Fibroblast of upper back skin (primary cell): ENCODE measurements around the gene WFIKKN1.

Experiments
- DNase-seq: peaks from one replicate; pipeline ENCODE4 v3.0.0-alpha.2; 2013

Gene WFIKKN1

GRCh38 chr16:625117-625976 is 5.4 kb upstream of the WFIKKN1 start:
- no peak for DNase-seq

- no peak for DNase-seq
Observed at GRCh38 chr16:625977-626765, 4.6 kb upstream of the WFIKKN1 start.

GRCh38 chr16:626787-627453 is 3.9 kb upstream of the WFIKKN1 start:
- peak; percentile 92 for DNase-seq

- DNase-seq: no peak
Observed at GRCh38 chr16:627454-628239, 3.1 kb upstream of the WFIKKN1 start.

GRCh38 chr16:628321-629061 is 2.3 kb upstream of the WFIKKN1 start:
- no peak for DNase-seq

GRCh38 chr16:629185-629832 is 1.5 kb upstream of the WFIKKN1 start:
- no peak for DNase-seq

GRCh38 chr16:629833-630248 is 944 bp upstream of the WFIKKN1 start:
- no peak for DNase-seq

GRCh38 chr16:630249-630814 is 453 bp upstream of the WFIKKN1 start:
- DNase-seq: no peak

- no peak for DNase-seq
Observed at GRCh38 chr16:631808-632358, 1.1 kb downstream of the WFIKKN1 start.

GRCh38 chr16:632486-633335 is 1.9 kb downstream of the WFIKKN1 start:
- DNase-seq: no peak

- no peak for DNase-seq
Observed at GRCh38 chr16:633336-634050, 2.7 kb downstream of the WFIKKN1 start.

GRCh38 chr16:634051-634670 is 3.4 kb downstream of the WFIKKN1 start:
- no peak for DNase-seq

- no peak for DNase-seq
Observed at GRCh38 chr16:634996-635395, 4.2 kb downstream of the WFIKKN1 start.

- no peak for DNase-seq
Observed at GRCh38 chr16:635573-636205, 4.9 kb downstream of the WFIKKN1 start.

- peak; percentile 94 for DNase-seq
Observed at GRCh38 chr16:636206-637080, 5.7 kb downstream of the WFIKKN1 start, which contains the start of gene METTL26. Gene METTL26, minus strand, starts transcription at chr16:636305. Its CDS starts 15 bp downstream, at chr16:636290.

GRCh38 chr16:637081-638018 is 6.6 kb downstream of the WFIKKN1 start:
- DNase-seq: peak; percentile 88
